Activated T-cell treated with anti-CD3 and anti-CD28 coated beads, Interleukin-2, amount 50 U/mL, for 48 hours (primary cell): ENCODE results near the gene MED4.
A peak's percentile ranks its signal among the peaks of the same experiment; 100 is the strongest.

Experiments used
- DNase-seq, 2 experiments: peaks; one replicate each; pipeline ENCODE4 v3.0.0-alpha.2; 2020

MED4 gene

GRCh38 chr13:48094781-48095502 is at the start of gene MED4:
MED4 (minus strand) TSS chr13:48095104; CDS start chr13:48095078, 26 bp downstream.
- DNase-seq: peak; percentile 99

- DNase-seq: no peak
These were observed 49.6 kb upstream of the MED4 start for GRCh38 chr13:48144413-48145035.

- no peak for DNase-seq
These were observed 47.5 kb upstream of the MED4 start for GRCh38 chr13:48142436-48142835.

GRCh38 chr13:48138270-48138669 is 43.4 kb upstream of the MED4 start:
- DNase-seq: peak; percentile 49 to 60

GRCh38 chr13:48132961-48133360 is 38.1 kb upstream of the MED4 start:
- DNase-seq: no peak

GRCh38 chr13:48131533-48131932 is 36.6 kb upstream of the MED4 start:
- DNase-seq: no peak

GRCh38 chr13:48126944-48127830 is 32.3 kb upstream of the MED4 start:
- peak; percentile 44 to 47 for DNase-seq

- no peak for DNase-seq
These were observed 30.9 kb upstream of the MED4 start for GRCh38 chr13:48125794-48126228.

GRCh38 chr13:48123812-48124211 is 28.9 kb upstream of the MED4 start:
- DNase-seq: no peak

GRCh38 chr13:48121733-48122132 is 26.8 kb upstream of the MED4 start:
- no peak for DNase-seq

GRCh38 chr13:48120241-48120640 is 25.3 kb upstream of the MED4 start:
- no peak for DNase-seq

GRCh38 chr13:48118030-48118429 is 23.1 kb upstream of the MED4 start:
- no peak for DNase-seq

GRCh38 chr13:48116808-48117207 is 21.9 kb upstream of the MED4 start:
- no peak for DNase-seq

GRCh38 chr13:48113756-48114130 is 18.8 kb upstream of the MED4 start:
- DNase-seq: no peak

- DNase-seq: no peak
These were observed 18.2 kb upstream of the MED4 start for GRCh38 chr13:48112896-48113755.

- DNase-seq: no peak
These were observed 16.2 kb upstream of the MED4 start for GRCh38 chr13:48110931-48111721.

GRCh38 chr13:48110132-48110868 is 15.4 kb upstream of the MED4 start:
- no peak for DNase-seq

GRCh38 chr13:48108106-48108505 is 13.2 kb upstream of the MED4 start:
- no peak for DNase-seq

- DNase-seq: no peak
These were observed 2.9 kb upstream of the MED4 start for GRCh38 chr13:48097793-48098192.

GRCh38 chr13:48096670-48097069 is 1.8 kb upstream of the MED4 start:
- DNase-seq: no peak

GRCh38 chr13:48094404-48094780 is 512 bp downstream of the MED4 start:
- DNase-seq: peak; percentile 32 to 37
